GM10248 (cell line): ENCODE measurements around the gene RIN3.

Experiments used
- CTCF ChIA-PET: fragments of 300-600 bp; sonication (Branson Sonifier 250); formaldehyde crosslinking; extraction: SDS; loops from one replicate; lab custom pipeline; 2021; ENCODE audit warnings: antibody characterized with exemption; lab: Yijun Ruan, JAX
- POLR2A ChIA-PET: fragments of 350-650 bp; sonication (Branson Sonifier 250); formaldehyde crosslinking; extraction: SDS; loops from one replicate; lab custom pipeline; 2020; ENCODE audit warnings: antibody characterized with exemption; lab: Yijun Ruan, JAX
- DNase-seq: peaks from one replicate; pipeline ENCODE4 v3.0.0; 2012; ENCODE audit errors: extremely low spot score
- TF ChIP-seq, protein P1 (sequence below): IDR thresholded peaks from 2 replicates; pipeline ENCODE4 v1.5.1; 2012; ENCODE audit warnings: mild to moderate bottlenecking, low read depth; ENCODE audit errors: extremely low read depth, missing control alignments, control extremely low read depth

The RIN3 gene

DNA sequence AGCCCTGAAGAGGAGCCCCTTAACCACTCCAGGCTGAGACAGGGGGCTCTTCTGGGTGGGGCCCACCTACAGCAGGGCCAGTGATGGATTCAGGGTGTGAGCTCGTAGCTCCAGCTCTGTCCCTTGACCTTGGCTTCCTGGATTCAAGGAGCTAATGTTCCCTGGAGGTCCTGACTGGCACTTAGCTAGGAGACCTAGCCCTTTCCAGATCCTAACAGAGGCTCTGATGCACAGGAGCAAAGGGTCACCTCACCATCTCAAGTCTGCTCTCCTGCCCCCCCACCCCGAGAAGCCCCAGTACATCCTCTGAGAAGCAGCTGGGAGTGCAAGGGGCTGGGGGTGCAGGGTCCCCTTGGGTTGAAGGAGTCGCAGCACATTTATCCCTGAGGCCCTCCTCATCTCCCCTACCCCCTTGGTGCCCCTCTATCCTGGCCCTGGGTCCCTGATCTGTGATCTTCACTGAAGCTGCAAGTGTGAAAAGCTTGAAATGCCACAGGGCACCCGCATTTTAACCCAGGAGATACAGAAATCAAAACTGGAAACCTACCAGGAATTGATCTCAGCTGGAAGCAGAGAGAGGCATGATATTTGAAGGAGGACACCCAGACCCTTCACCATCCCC is 2.9 kb downstream of the RIN3 start:
- ChIA-PET CTCF (interaction anchor here (0.9 to 2.1 kb wide), 8 partner anchors 9 to 166 kb away, joined by 3 to 7 read pairs (median 4); no protein-coding TSS in a partner anchor), POLR2A (interaction anchor here (0.6 to 1.0 kb wide), 3 partner anchors 8 to 1014 kb away, joined by 3 to 9 read pairs (median 5); no protein-coding TSS in a partner anchor)
- DNase-seq: no peak

DNA sequence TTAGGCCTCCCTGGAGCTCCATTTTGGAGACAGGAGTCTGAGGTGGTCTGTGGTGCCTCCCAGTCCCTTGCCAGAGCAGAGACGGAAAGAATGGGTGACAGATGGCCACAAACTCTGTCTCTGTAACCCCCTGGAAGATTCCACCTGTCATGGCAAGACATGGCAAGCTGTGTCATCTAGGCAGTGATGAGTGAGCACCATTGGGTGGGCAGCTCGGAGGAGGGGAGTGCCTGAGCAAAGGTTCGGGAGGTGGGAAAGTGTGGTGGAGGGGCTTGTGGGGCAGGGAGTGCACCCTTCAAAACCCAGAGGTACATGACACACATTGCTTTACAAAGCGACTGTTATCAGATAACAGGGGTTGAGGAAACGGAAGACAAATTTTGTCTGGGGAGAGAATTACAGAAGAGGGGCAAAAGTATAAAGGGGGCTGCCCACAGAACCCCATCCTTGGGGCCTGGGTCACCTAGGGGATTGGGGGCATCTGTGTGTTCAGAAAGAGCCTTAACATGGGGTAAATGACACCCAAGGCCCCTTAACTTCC is 3.5 kb downstream of the RIN3 start:
- CTCF ChIA-PET: interaction anchor here (1.0 to 2.1 kb wide), 9 partner anchors 8 to 165 kb away, joined by 3 to 7 read pairs (median 3); no protein-coding TSS in a partner anchor
- TF ChIP-seq, protein P1, sequence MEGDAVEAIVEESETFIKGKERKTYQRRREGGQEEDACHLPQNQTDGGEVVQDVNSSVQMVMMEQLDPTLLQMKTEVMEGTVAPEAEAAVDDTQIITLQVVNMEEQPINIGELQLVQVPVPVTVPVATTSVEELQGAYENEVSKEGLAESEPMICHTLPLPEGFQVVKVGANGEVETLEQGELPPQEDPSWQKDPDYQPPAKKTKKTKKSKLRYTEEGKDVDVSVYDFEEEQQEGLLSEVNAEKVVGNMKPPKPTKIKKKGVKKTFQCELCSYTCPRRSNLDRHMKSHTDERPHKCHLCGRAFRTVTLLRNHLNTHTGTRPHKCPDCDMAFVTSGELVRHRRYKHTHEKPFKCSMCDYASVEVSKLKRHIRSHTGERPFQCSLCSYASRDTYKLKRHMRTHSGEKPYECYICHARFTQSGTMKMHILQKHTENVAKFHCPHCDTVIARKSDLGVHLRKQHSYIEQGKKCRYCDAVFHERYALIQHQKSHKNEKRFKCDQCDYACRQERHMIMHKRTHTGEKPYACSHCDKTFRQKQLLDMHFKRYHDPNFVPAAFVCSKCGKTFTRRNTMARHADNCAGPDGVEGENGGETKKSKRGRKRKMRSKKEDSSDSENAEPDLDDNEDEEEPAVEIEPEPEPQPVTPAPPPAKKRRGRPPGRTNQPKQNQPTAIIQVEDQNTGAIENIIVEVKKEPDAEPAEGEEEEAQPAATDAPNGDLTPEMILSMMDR: no peak
- POLR2A ChIA-PET: interaction anchor here (0.6 to 1.0 kb wide), 3 partner anchors 8 to 1015 kb away, joined by 3 to 9 read pairs (median 5); no protein-coding TSS in a partner anchor
- no peak for DNase-seq

More for the DNA sequence above, 2.9 kb downstream of the RIN3 start:
- TF ChIP-seq, protein P1: no peak

DNA sequence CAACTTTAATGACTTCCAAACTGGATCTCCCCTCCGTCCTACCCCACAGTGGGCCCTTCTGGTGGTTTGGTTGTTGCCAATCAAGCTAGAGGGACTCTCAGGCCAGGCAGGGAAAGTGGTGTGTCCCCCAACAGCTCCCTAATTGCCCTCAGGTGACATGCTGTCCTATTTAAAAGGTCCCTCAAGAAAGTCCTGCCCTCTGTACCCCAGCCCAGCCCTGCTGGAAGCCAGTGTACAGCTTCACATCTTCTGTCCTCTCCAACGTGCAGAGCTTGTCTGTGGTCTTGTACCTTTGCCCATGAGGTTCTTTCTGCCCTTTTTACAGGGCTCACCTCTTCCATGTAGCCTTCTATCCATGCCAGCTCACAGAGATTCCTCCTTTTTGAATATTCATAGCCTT is 4.2 kb downstream of the RIN3 start:
- TF ChIP-seq, protein P1: no peak
- CTCF ChIA-PET: interaction anchor here (1.4 to 2.1 kb wide), 6 partner anchors 7 to 60 kb away, joined by 3 to 7 read pairs (median 3); no protein-coding TSS in a partner anchor
- POLR2A ChIA-PET: no interaction called here
- DNase-seq: no peak

DNA sequence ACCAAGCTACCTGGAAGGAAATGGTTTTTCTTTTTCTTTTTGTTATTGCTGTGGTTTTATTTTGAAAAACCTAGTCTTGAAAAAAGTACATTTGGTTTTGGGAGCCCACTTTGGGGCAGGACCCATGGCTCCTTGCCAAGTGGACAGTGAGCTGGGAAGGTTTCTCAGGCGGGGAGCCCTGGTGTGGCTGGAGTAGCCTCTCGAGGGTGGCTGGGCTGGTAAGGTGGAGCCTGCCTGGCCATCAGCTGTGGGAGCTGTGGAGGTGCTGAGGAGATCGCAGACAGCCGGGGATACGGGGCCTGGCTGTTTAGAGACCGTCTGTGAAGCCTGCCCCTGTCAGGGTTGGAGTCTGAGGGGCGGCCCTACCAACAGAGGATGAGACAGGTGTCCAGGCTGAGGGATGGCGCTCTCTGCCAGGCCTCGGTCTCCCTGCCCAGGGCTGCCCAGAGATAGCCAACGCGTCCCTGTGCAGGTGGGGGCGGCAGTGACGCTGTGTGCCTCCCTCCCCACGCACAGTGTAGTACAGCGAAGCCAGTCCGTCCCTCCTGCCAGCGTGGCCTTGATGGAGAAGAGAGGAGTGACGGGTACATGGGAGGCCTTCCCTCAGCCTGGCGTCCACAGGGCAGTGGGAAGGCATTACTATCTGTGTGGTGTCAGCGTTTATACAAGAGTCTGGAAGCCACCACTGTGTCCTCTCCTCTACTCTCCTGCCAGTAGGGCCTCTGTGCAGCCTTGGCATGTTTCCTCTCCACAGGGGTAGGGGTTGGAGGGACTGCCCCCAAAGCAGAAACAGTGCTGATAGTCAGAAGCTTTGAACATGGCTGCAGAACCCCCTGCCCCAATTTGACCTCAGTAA is 5.9 kb downstream of the RIN3 start:
- CTCF ChIA-PET: no interaction called here
- no peak for DNase-seq
- POLR2A ChIA-PET: interaction anchor here (0.7 kb wide), 2 partner anchors 9 to 54 kb away, joined by 3 read pairs; no protein-coding TSS in a partner anchor
- TF ChIP-seq, protein P1: no peak

DNA sequence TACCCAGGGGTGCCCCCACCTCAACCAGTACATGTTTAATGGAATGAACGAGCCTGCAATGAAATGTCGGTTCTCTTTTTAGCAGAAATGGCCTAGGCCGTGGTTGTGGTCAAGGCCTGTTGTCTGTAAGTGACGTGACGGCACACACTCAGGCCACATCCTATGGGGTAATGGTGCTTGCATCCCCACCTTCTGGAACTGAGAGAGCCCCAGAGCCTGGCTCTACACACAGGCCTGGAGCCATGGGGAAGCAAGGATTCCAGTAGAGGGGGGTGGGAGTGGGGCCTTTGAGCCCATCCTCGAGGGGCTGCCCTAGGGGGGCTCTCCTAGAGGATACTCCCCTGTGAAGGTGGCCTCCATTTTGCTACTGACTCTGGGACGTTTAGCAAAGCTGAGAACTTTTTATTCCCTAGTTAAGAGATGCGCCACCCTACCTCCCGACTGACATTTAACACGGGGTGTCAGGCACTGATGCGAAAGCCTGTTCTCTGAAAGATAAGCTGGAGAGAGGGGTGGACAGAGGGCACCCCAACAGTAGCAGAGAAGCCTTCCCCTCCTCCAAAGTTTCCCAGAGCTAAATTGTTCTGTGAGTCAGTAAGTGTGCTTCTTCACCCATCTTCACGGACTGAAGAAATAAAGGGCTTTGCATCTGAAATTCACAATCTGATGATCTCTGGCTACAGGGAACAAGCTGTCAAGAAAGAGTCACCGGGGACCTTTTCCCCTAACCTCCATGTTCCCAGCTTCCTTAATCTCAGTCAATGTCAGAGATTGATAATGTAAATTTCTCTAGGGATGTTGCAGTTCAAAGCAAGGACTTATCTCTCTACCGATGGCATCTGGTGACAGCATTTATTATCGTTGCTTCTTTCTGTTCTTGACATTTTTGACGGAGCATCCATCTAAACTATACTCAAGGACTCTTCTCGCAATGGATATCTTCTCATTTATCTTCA is 6.8 kb downstream of the RIN3 start:
- DNase-seq: no peak
- ChIA-PET POLR2A (no interaction called here), CTCF (no interaction called here)
- TF ChIP-seq, protein P1: no peak
